Activated CD4-positive, alpha-beta T cell treated with anti-CD3 and anti-CD28 coated beads, Interleukin-2, Interleukin-6, amounts not matched to agents 100 ng/mL and 50 ng/mL, durations not matched to agents 16 hours and 8 hours (primary cell): Measurements from ENCODE around the gene L3MBTL2.
"Not testable (repeated sequence)": the region's sequence is repeated elsewhere in the genome, so short reads cannot be mapped to it uniquely, and the experiment has no call there.

Experiments
- DNase-seq: peaks from one replicate; pipeline ENCODE4 v3.0.0-alpha.2; 2020

The L3MBTL2 gene

DNA sequence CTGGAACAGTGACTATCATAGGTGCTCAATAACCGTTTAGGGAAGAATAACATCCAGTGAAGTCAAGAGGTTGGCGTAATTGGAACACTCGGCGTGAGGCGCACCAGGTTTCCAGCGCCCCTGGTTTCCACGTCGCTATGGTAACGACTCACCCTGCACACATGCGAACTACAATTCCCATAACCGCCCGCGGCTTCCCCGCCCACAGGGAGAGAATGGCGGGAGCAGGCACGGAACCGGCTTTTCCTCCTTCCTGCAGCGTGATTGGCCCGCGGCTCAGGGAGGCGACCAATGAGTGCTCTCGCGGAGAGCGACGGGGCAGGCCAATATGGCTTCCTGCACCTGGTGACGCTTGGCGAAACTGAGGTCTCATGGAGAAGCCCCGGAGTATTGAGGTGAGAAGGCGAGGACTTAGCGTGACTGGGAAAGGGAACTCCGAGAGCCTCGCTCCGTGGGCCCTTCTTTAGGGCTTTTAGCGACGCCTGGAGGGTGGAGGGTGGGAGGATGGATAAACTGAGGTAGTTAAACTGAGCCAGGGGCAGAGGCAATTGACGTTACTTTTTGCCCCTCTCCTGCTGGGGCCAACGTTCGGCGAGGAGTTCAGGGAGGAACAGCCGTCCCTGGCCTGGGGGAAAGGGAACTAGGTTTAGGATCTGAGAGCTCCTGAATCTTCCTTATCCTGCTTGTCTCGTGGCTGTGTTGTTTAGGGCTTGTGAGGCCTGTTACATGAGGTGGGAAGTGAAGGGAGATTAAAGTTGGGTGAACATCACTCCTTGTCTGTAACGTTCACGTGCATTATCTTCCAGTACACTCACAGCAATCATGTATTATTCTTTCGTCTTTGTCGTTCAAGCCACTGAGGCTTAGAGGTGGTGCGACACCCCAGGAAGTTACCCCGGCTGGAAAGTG lies at the start of gene L3MBTL2:
Gene L3MBTL2 (plus strand): TSS at position 321 of the 909 bp plus-strand sequence. CDS start 51 bp downstream, at position 372.
- peak; percentile 100 for DNase-seq

DNA sequence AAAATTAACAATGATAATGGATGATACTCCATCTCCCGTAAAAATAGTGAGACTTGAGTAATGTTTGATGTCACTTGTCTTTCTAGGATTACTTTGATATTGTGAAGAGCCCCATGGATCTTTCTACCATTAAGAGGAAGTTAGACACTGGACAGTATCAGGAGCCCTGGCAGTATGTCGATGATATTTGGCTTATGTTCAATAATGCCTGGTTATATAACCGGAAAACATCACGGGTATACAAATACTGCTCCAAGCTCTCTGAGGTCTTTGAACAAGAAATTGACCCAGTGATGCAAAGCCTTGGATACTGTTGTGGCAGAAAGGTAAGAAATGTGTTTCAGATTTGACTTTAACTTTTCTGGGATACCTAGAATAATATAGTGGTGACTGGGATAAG lies 48.0 kb upstream of the L3MBTL2 start:
- no peak for DNase-seq

DNA sequence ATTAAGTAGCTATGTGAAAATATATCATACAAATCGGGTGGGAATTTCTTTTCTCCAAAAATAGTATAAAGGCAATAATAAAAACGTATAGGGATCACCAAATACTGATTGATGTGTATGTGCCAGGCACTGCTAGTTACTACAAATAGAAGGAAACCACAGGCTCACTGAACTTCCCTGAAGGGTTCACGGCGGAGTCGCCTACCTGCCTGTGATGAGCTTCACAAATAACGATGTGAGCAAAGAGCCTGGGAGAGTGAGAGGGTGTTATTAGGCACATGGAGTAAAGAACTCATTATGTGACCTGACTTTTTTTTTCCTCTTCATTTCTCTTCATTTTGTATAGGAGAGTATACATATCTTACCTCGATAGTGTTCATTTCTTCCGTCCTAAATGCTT lies 36.0 kb upstream of the L3MBTL2 start:
- no peak for DNase-seq

- no peak for DNase-seq
Observed at GRCh38 chr22:41171996-41172395, 33.1 kb upstream of the L3MBTL2 start.

GRCh38 chr22:41175546-41175945 lies 29.6 kb upstream of the L3MBTL2 start:
- DNase-seq: no peak

DNA sequence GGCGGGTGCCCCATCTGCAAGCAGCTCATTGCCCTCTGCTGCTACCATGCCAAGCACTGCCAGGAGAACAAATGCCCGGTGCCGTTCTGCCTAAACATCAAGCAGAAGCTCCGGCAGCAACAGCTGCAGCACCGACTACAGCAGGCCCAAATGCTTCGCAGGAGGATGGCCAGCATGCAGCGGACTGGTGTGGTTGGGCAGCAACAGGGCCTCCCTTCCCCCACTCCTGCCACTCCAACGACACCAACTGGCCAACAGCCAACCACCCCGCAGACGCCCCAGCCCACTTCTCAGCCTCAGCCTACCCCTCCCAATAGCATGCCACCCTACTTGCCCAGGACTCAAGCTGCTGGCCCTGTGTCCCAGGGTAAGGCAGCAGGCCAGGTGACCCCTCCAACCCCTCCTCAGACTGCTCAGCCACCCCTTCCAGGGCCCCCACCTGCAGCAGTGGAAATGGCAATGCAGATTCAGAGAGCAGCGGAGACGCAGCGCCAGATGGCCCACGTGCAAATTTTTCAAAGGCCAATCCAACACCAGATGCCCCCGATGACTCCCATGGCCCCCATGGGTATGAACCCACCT lies 28.0 kb upstream of the L3MBTL2 start:
- no peak for DNase-seq

DNA sequence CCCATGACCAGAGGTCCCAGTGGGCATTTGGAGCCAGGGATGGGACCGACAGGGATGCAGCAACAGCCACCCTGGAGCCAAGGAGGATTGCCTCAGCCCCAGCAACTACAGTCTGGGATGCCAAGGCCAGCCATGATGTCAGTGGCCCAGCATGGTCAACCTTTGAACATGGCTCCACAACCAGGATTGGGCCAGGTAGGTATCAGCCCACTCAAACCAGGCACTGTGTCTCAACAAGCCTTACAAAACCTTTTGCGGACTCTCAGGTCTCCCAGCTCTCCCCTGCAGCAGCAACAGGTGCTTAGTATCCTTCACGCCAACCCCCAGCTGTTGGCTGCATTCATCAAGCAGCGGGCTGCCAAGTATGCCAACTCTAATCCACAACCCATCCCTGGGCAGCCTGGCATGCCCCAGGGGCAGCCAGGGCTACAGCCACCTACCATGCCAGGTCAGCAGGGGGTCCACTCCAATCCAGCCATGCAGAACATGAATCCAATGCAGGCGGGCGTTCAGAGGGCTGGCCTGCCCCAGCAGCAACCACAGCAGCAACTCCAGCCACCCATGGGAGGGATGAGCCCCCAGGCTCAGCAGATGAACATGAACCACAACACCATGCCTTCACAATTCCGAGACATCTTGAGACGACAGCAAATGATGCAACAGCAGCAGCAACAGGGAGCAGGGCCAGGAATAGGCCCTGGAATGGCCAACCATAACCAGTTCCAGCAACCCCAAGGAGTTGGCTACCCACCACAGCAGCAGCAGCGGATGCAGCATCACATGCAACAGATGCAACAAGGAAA lies 27.3 kb upstream of the L3MBTL2 start:
- no peak for DNase-seq

GRCh38 chr22:41178425-41178975 lies 26.6 kb upstream of the L3MBTL2 start:
- DNase-seq: no peak

DNA sequence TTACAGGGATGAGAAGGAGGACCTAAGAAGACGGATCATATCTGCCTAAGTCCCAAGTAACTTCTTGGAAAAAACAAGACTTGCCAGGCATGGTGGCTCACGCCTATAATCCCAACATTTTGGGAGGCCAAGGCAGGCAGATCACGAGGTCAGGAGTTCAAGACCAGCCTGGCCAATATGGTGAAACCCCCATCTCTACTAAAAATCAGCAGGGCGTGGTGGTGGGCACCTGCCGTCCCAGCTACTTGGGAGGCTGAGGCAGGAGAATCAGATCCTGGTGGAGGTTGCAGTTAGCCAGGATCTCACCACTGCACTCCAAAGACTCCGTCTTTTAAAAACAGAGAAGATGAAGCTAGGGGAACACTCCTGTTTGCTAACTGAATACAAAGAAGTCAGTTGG lies 24.8 kb upstream of the L3MBTL2 start:
- DNase-seq: not testable (repeated sequence)

DNA sequence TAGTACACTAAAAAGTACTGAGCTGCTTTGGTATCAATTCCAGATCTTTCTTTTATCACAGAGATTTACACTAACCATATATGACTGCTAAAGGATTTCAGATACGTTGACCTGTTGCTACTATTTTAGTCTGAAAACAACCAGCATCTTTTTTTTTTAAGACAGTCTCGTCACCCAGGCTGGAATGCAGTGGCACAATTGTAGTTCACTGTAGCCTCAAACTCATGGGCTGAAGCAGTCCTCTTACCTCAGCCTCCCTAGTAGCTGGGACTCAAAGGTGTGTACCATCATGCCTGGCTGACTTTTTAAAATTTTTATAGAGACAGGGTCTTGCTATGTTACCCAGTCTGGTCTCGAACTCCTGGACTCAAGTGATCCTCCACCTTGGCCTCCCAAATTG lies 24.2 kb upstream of the L3MBTL2 start:
- DNase-seq: no peak

DNA sequence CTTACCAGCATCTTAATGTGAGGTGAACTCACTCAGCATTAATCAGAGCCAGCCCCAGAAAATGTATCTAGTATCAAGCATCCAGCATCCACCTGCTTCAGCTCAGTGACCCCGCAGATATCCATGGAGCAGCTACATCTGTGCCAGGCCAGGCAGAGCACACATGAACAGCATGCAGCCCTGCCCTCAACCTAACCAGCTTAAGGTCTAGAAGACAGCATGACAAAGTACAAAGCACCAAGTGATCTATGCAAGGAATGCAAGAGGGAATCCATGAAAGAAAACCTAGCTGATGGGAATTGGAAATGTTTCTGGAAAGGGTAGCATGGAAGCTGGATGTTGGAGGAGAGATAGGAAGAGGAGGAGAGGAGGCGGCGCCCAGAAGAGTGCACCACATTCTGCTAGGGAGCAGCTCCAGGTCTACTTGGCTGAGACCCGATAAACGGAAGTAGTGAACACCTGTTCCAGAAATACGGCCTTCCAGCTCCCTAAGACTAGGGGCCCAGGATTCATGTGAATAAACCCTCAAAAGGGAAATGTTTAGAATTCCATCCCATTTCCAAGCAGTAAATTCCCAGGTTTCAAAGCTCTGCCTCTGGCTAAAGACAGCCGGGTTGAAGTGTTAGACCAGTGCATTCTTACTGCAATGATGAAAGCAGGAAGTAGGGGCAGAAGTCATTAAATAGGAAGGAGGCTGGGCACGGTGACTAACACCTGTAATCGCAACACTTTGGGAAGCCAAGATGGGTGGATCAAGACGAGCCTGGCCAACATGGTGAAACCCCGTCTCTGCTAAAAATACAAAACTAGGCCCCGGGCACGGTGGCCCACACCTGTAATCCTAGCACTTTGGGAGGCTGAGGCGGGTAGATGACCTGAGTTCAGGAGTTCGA lies 23.5 kb upstream of the L3MBTL2 start:
- no peak for DNase-seq

DNA sequence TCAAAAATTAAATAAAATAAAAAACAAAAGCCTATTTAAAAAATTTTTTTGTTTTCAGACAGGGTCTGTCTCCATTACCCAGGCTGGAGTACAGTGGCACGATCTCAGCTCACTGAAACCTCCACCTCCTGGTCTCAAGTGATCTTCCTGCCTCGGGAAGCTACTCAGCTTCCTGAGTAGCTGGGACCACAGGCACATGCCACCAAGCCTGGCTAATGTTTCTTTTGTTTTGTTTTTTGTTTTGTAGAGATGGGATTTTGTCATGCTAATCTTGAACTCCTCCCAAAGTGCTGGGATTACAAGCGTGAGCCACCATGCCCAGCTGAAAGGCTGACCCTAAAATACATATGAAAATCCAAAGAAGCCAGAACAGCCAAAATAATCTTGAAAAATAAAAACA lies 20.4 kb upstream of the L3MBTL2 start:
- DNase-seq: no peak

GRCh38 chr22:41191467-41191866 lies 13.6 kb upstream of the L3MBTL2 start:
- no peak for DNase-seq

GRCh38 chr22:41193829-41194228 lies 11.3 kb upstream of the L3MBTL2 start:
- no peak for DNase-seq

GRCh38 chr22:41197038-41197972 lies 7.8 kb upstream of the L3MBTL2 start:
- peak; percentile 84 for DNase-seq

- DNase-seq: peak; percentile 62
Observed at GRCh38 chr22:41198027-41198580, 7.0 kb upstream of the L3MBTL2 start.

DNA sequence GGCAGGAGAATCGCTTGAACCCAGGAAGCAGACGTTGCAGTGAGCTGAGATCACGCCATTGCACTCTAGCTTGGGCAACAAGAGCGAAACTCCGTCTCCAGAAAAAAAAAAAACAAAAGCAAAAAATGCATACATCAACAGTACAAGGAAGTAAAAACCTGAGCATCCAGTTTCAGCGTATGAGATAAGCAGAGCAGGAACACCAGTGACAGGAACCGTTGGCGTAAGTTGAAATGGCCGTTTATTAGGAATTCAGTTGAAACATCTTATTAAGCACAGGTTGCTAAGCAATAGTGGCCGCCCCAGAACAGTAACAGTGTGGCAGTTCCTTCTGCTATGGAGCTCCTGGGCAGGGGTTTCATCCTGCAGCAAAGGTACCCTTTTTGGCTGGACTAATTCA lies 4.0 kb upstream of the L3MBTL2 start:
- no peak for DNase-seq

GRCh38 chr22:41203118-41203517 lies 2.0 kb upstream of the L3MBTL2 start:
- no peak for DNase-seq

DNA sequence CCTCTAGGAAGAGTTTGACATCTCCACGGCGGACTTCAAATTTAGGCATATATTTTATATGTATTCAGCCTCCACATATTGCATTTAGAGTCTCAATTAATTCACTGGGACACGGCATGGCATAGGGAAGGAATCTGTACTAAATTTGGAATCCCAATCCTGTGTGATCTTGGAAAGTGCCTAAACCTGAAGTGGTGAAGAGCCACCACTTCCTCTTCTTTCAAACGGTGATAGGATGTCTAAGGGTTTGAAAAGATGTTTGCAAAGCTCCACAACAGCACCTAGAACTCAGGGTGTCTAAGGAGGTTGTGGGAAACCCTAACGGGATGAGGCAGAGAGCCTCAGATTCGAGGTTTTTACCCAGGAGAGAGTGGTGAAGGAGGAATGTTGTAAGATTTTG lies 1.0 kb upstream of the L3MBTL2 start:
- no peak for DNase-seq

GRCh38 chr22:41206719-41207118 lies 1.6 kb downstream of the L3MBTL2 start:
- no peak for DNase-seq

- DNase-seq: no peak
Observed at GRCh38 chr22:41215409-41215808, 10.3 kb downstream of the L3MBTL2 start.
